Fibroblast of lung (primary cell): Measurements from ENCODE around the gene PTEN.

Experiments
- CTCF ChIP-seq, 2 donors: IDR thresholded peaks in 1 of 2; conservative IDR thresholded peaks in 1 of 2; 1 replicate in 1 of 2; 2 replicates in 1 of 2; pipeline ENCODE4 v1.5.1; 2011 to 2012; ENCODE audit warnings: low read length in 2 of 2, control low read depth in 1 of 2, inconsistent platforms in 1 of 2, low read depth in 1 of 2, mild to moderate bottlenecking in 1 of 2
- EZH2 ChIP-seq: IDR thresholded peaks from 2 replicates; pipeline ENCODE4 v1.5.1; 2012; ENCODE audit warnings: low read length, control low read depth, mild to moderate bottlenecking; ENCODE audit errors: missing control alignments

GRCh38 chr10:87987206-87987605 is 123.8 kb downstream of the PTEN start:
- TF ChIP-seq CTCF (conservative IDR thresholded peaks at IDR 0.05 in 1 of 2, IDR thresholded peaks at IDR 0.05 in 1 of 2; ENCODE audit: low read depth in 1 of 2, low read length in 2 of 2) (no peak), EZH2 (no peak)
